Measurements from ENCODE around the gene P2RY11.

The P2RY11 gene

GRCh38 chr19:10083911-10084310 lies 27.6 kb upstream of the P2RY11 start:
- no peaks in the 10 kb centered on the region for H4K20me1 ChIP-seq (ENCODE audit: low read depth, low read length)
- no peak overlapping the region for H2AFZ ChIP-seq (ENCODE audit: low read depth, low read length, severe bottlenecking)
- peaks cover 10% of the 10 kb centered on the region; the same call in 1 of the 2 replicates for H3F3A ChIP-seq (ENCODE audit: insufficient read depth)
- TF ChIP-seq EZH2phosphoT487 (conservative IDR thresholded peaks at IDR 0.05; ENCODE audit: low read length) (no peak), CTCF (IDR thresholded peaks at IDR 0.05; ENCODE audit: insufficient read depth, low read length, poor library complexity, severe bottlenecking) (no peak)
- H3K4me2 ChIP-seq (ENCODE audit: low read depth, low read length, poor library complexity, severe bottlenecking) = no peak overlapping the region
- no peaks in the 10 kb centered on the region for H3K79me2 ChIP-seq (ENCODE audit: insufficient read depth, low read length)
- no peak overlapping the region for H3K9ac ChIP-seq (ENCODE audit: low read length)
- H3K9me2 ChIP-seq (replicated peaks; ENCODE audit: insufficient read depth, low read length) = no peaks in the 10 kb centered on the region
- H3K9me3 ChIP-seq (ENCODE audit: insufficient read depth, low read length) = no peaks in the 10 kb centered on the region
- H3K27me3 ChIP-seq (ENCODE audit: low read length) = no peaks in the 10 kb centered on the region
- H3K27ac ChIP-seq (ENCODE audit: low read depth, low read length) = no peak overlapping the region
- H3K4me3 ChIP-seq (ENCODE audit: insufficient read depth, low read length, poor library complexity, severe bottlenecking) = no peak overlapping the region
- no peaks in the 10 kb centered on the region for H3K36me3 ChIP-seq (ENCODE audit: low read length)

GRCh38 chr19:10084803-10085202 lies 26.7 kb upstream of the P2RY11 start:
- Histone ChIP-seq H2AFZ (ENCODE audit: low read depth, low read length, severe bottlenecking) (no peak overlapping the region), H3K27ac (ENCODE audit: low read depth, low read length) (no peak overlapping the region), H3K79me2 (ENCODE audit: insufficient read depth, low read length) (no peaks in the 10 kb centered on the region), H3F3A (ENCODE audit: insufficient read depth) (peaks cover 10% of the 10 kb centered on the region; the same call in 1 of the 2 replicates), H3K36me3 (ENCODE audit: low read length) (no peaks in the 10 kb centered on the region), H3K9me2 (replicated peaks; ENCODE audit: insufficient read depth, low read length) (no peaks in the 10 kb centered on the region), H4K20me1 (ENCODE audit: low read depth, low read length) (no peaks in the 10 kb centered on the region), H3K4me2 (ENCODE audit: low read depth, low read length, poor library complexity, severe bottlenecking) (no peak overlapping the region), H3K4me3 (ENCODE audit: insufficient read depth, low read length, poor library complexity, severe bottlenecking) (no peak overlapping the region), H3K9ac (ENCODE audit: low read length) (no peak overlapping the region), H3K9me3 (ENCODE audit: insufficient read depth, low read length) (no peaks in the 10 kb centered on the region), H3K27me3 (ENCODE audit: low read length) (no peaks in the 10 kb centered on the region)
- TF ChIP-seq EZH2phosphoT487 (conservative IDR thresholded peaks at IDR 0.05; ENCODE audit: low read length) (no peak), CTCF (IDR thresholded peaks at IDR 0.05; ENCODE audit: insufficient read depth, low read length, poor library complexity, severe bottlenecking) (no peak)

- H3K9ac ChIP-seq (ENCODE audit: low read length) = peak within 1 kb of the TSS; percentile 53
- no peak within 1 kb of the TSS for H3K27ac ChIP-seq (ENCODE audit: low read depth, low read length)
- H3K4me3 ChIP-seq (ENCODE audit: insufficient read depth, low read length, poor library complexity, severe bottlenecking) = peak within 1 kb of the TSS; percentile 56
- no peaks in the 10 kb centered on the region for H4K20me1 ChIP-seq (ENCODE audit: low read depth, low read length)
- H3K79me2 ChIP-seq (ENCODE audit: insufficient read depth, low read length) = no peaks in the 10 kb centered on the region
- H3K4me2 ChIP-seq (ENCODE audit: low read depth, low read length, poor library complexity, severe bottlenecking) = peak within 1 kb of the TSS; percentile 60
- no peaks in the 10 kb centered on the region for H3K36me3 ChIP-seq (ENCODE audit: low read length)
- TF ChIP-seq EZH2phosphoT487 (conservative IDR thresholded peaks at IDR 0.05; ENCODE audit: low read length) (no peak), CTCF (IDR thresholded peaks at IDR 0.05; ENCODE audit: insufficient read depth, low read length, poor library complexity, severe bottlenecking) (no peak)
- no peaks in the 10 kb centered on the region for H3K9me2 ChIP-seq (replicated peaks; ENCODE audit: insufficient read depth, low read length)
- peak within 1 kb of the TSS; percentile 90 for H2AFZ ChIP-seq (ENCODE audit: low read depth, low read length, severe bottlenecking)
- H3F3A ChIP-seq (ENCODE audit: insufficient read depth) = peaks cover 10% of the 10 kb centered on the region; the same call in 1 of the 2 replicates
- H3K9me3 ChIP-seq (ENCODE audit: insufficient read depth, low read length) = no peaks in the 10 kb centered on the region
- no peaks in the 10 kb centered on the region for H3K27me3 ChIP-seq (ENCODE audit: low read length)
Observed at GRCh38 chr19:10085641-10086590, 25.6 kb upstream of the P2RY11 start, which contains the start of gene SHFL. Gene SHFL, plus strand, starts transcription at chr19:10086317. Its CDS starts 111 bp downstream, at chr19:10086428.
